NCI-H524 (cell line): ENCODE results near the gene ROBO1.

Source experiments
- DNase-seq, 2 experiments: peaks; one replicate each; lab custom pipeline; 2025; lab: John Stamatoyannopoulos, UW

ROBO1 gene

DNA sequence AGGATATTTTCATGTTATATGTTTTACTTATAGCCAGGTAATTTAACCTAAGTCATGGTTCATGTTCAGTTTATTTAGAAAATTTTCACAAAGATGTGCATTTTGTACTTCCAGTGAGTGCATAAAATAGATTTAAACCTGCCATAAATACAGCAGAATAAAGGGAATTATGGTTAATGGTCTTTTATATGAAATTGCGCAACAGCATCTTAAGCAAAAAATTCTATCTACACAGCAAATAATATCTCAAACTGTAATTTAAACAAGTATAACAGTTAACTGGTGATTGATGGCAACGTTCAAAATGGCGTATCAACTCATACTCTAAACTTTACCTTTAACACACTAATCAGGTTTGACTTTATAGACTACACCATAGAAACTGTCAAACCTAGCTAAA, 97.6 kb downstream of the ROBO1 start:
- DNase-seq = no peak

DNA sequence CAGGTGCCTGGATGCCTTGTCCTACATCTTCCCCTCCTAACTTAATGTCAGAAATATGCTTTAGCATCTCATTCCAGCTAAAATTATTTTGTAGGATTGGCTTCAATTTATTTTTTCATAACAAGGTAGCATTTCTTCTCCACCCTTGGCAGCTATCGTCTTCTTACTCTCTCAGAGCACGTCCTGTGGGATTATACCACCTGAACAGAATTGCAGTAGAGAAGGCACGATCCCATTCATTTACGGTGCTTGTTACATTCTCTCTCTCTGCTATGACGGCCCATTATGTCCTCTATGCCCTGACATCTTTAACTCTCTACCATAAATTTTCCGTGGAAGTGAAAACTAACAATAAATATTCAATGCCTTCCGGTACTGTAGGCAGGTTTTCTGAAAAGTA, 103.3 kb downstream of the ROBO1 start:
- DNase-seq = no peak

DNA sequence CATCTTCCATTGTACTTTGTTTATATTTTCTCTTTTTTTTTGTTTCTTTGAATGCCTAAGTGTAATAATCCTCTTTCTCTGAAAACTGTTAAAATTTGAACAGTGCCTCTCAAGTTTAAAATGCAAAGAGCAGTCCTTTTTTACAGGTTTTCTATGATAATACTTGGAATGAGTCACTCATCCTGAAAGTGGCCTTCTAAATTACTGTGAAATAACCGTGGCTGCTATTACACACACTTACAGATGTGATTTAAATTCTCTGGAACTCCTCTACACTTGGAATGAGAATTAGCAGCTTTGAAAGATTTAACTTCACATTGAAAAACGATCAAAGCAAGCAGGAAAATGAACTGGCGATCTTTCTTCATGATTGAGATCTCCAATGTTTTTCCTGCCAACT, 105.9 kb downstream of the ROBO1 start:
- DNase-seq = no peak

DNA sequence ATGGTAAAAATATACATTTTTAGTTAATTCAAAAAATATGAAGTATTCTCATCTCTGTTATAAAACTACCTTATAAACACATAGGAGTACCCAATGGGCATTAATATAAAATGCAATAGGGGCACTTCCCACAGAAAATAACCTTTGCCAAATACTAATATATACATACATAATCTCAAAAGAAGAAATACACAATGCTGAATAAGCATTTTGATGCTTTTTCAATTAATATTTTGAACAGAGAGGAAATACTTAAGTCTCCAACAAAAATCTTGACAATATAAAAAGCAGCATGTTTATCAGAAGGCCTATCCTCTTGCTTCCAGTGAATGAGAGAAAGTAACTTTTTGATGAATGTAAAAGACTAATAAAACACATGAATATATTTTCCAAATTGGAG, 110.7 kb downstream of the ROBO1 start:
- DNase-seq = no peak

DNA sequence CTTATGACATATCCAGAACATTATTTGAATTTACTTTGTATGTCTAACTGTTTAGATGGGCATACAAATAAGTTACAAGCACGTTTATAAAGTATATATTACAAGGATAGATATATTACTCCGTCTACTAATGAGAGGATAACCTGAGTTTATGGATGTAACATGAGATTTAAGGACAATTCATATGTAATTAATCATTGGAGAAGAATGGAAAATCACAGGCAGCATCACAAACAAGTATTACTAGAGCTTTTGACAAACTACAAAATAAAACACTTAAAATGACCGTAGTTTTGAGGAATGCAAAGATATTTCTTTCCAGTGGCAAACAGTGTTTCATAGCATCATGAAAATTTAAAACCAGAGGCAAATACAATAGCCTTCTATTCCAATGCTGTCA, 113.8 kb downstream of the ROBO1 start:
- DNase-seq = no peak

DNA sequence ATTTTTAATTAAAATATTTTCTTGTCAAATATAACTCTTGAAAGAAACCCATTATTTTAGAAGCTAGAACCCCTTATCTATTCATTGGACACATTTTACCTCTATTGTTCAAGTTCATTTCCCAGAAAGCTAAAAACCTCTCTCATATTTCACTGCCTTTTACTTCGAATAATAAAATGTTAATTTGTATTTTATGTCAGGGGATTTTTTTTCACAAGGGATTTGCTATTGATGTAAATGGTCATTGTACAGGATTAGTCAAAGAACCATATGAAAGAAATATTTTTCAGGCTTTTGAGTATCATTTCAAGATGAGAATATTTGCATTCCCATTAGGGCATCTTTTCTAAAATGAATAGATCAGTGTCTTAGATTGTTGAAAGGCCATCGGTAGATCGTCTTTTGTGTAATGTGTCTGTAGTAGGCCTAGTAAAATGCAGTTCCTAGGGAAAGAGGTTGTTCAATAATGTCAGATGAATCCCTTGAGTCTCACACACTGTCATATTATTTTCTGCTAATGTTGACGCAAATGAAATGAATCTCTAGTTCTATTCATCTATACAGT, 114.5 kb downstream of the ROBO1 start:
- no peak for DNase-seq

DNA sequence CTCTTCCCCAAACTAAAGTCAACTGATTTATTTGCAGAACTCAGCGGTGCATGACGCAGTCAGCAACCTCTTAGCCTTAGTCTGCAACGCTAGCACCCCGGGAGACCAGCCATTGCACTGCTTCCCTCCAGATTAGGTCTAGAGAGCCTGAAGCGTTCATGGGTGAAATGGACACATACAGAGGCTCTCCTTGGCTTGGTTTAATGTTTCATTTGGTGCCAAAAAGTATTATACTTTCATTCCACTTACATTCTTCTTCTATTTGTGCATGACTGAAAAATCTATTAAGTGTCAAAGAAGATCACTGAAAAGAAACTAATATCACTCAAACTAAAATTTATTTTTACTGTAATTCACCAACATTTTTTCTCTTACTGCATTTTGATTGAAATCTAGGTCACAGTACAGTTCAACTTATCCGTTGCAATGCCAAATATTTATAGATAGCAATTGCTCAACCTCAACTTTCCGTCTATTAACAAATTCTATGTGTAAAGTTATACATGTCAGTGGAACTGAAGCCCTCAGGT, 116.2 kb downstream of the ROBO1 start:
- DNase-seq = no peak

DNA sequence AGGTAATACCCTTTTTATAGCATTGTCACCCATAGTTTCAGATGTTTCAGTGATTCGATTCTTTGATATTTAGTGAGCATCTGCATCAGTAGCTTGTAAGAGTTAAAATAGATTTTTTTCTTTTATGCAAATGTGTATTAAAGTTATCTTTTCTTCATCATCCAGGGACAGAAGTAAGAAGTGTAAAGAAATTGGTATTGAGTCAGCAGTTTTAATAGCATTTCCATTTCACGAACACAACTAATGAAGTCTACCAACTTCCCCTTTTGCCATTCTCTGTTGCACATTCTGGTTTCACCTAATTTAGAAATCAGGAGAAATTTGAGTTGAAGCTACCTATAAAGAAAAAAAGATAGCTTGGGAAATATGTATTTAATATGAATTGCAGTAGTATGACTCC, 127.9 kb downstream of the ROBO1 start:
- no peak for DNase-seq

DNA sequence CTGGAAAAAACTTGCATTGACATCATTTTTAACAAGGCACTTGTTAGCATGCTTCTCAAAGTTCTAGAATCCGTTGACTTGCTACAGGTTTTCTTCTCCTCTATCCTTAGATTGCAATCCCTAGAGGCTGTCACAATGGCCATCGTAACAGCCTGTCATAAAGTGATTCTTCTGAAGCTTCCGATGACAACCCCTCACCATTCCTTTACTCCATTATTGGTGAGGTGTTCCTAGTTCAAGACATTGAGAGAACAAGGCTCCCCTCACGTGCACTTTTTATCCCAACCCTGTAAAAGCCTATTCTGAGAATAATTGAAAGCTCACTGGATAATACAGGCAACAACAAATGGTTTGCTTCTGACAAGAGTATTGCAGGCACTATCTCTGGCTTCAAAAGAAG, 131.4 kb downstream of the ROBO1 start:
- no peak for DNase-seq

DNA sequence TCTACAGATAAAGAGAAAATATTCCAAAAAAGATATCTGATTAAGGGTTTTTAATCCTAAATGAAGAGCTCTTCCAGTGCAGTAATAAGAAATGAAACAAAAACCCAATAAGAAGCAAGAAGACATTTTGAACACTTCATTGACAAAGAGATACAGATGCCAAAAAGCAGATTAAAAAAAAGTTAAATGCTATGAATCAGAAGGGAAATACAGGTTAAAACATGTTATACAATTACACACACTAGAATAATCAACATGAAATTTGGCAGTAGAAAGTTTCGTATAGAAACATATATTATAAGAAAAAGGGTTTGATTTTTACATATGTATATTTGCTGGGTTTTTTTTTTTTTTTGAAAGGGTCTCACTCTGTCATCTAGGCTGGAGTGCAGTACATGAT, 135.0 kb downstream of the ROBO1 start:
- no peak for DNase-seq

DNA sequence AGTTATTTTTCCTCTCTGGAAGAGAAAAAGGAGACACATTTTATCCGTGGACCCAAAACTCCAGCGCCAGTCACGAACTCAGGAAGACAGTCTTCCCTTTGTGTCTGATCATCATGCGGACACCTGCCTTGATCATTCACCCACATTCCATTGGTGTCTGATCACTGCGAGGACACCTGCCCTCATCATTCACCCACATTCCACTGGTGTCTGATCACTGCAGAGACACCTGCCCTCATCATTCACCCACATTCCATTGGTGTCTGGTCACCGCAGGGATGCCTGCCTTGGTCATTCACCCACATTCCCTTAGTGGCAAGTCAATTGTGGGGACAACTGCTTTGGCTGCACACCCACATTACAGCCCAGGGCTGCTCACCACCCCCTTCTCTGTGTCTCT, 148.9 kb downstream of the ROBO1 start:
- no peak for DNase-seq

DNA sequence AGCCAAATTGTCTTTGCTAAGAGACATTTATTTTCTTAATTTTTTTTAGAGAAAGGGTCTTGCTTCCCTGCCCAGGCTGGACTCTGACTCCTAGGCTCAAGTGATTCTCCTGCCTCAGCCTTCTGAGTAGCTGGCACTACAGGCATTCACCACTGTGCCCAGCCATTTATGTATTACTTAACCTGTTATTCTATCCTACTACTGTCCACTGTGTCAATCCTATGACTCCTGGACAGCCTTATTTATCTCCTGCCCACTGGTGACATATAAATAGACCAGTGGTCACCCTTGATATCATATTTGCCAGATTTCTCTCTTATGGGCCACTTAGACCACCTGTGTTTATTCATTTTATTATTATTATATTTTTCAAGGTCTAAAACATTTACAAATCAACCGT, 161.4 kb downstream of the ROBO1 start:
- DNase-seq = no peak

DNA sequence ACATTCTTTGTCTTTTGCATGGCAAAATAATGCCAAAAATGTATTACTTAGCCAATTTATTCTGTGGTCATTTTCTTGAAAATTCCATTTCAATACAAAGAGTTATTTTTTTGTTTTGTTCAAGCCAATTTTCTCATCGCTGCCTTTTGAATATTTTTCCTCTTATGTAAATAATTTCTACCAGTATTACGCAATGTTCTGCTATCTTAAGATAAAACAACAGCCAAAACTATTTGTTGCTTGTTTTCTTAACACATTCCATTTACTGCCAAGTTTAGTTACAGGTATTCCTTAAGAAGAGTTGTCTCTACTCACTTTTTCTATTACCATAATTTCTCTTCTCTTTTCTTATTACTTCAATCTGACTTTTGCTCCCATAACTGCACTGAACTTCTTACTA, 163.1 kb downstream of the ROBO1 start:
- DNase-seq = no peak

DNA sequence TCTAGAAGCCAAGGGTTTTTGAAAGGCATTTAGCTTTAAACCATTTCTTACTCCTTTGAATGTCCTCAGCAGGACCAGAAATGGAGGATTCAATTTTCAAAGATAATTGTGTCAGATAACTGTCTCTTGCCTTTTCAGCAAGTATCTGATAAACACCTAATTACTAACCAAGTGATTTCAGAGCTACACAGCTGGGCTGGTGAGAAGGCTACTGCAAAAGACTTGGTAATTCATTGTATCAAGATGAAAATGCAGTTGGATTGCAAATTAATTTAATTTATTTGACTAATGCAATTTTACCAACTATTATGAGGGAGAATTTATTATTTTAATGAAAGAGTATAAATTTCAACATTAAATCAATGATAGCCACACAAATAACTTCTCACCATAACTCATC, 165.4 kb downstream of the ROBO1 start:
- no peak for DNase-seq

DNA sequence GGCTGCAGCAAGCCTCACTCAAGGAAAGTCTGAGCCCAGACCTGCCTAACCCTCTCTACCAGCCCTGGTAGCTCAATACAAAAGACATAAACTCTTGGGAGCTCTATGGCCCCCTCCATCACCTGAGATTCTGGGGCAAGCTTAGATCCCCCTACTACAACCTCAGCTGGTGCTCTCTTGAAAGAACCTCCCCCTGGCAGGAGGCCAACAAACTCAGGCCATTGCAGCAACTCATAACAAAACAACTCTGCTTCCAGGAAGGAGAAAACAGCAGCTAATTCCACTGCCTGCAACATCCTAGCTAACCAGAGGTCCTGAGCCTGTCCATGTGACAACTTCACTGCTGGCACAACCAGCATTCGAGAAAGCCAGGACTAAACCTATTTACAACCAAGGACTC, 169.2 kb downstream of the ROBO1 start:
- peak; percentile 9 to 51 for DNase-seq

DNA sequence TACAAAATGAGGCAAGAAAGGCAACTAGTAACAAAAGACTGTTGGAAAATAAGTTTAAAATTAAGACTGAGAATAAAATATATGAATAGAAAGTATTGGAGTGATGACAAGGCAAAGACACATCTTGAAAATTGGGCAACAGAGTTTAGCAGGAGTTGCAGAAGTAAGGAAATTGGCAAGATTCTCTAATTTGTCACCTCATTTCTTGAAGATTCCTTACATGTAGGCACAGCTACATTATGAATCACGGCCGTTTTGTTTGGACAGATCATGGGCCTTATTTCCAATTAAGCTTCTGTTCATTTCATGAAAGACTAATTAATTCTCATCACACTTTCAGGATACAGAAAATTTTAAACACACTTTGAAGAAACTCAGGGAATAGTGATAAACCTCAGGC, 170.1 kb downstream of the ROBO1 start:
- no peak for DNase-seq

DNA sequence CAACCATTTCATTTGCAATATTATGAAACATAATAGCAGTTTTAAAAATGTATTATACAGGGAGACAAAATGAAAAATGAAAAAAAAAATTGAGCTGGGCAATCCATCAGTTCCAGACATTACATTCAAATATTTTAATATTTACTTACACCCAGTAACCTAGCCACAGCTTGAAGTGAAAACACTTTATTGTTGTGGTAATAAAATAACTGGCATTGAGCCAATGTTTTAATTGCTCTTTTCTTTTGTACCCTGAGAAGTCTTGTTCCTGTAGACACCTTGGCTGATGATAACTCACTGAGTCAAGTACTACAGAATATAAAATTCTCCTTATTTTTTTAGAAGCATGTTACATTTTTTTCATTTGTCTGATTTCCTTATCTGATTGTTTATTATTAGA, 180.6 kb downstream of the ROBO1 start:
- DNase-seq = no peak

DNA sequence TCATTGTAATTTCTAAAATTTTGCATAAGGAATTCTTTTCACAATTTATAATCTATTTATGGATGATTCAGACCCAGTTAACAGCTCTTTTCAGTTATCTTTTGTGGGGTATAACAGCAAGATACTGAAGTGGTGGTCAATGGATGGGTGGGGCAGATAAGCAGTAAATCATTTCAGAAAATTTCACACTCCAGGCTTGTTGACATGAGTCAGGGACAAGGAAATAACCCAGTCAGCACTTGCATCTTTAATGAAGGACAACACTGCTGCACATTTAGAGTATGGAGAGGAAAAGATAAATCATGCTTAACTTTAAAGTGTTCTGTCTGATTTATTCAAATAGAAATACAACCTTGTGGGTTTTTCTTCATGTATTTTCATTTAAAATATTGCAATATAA, 181.6 kb downstream of the ROBO1 start:
- no peak for DNase-seq

DNA sequence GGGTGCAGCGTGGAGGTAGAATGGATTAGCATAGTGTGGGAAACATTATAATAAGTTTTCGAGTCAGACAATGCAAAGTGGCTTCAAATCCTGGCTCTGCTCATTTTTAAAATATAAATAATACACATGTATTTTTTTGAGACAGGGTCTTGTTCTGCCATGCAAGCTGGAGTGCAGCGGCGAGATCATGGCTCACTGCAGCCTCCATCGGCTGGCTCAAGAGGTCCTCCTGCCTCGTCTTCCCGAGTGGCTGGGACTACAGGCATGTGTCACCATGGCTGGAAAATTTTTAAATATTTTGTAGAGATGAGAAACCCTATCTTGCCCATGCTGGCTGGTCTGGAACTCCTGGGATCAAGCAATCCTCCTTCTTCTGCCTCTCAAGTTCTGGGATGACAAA, 194.9 kb downstream of the ROBO1 start:
- DNase-seq = no peak

DNA sequence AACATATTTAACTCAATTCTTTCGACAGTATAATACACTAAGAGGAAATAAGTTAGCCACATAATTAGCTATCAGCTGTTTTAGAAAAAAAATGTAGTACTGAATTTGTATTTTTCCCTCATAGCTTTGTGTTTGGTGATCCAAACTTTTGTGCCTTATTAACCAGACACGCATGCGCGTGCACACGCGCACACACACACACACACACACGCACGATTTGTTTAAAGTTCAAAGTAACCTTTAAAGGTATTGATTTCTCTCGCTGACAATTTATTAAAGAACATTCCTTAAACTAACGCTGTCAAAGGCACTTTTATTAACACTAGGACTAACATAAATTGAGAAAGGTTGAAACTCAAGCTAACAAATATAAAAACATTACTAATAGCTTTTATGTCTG, 198.9 kb downstream of the ROBO1 start:
- DNase-seq = no peak

DNA sequence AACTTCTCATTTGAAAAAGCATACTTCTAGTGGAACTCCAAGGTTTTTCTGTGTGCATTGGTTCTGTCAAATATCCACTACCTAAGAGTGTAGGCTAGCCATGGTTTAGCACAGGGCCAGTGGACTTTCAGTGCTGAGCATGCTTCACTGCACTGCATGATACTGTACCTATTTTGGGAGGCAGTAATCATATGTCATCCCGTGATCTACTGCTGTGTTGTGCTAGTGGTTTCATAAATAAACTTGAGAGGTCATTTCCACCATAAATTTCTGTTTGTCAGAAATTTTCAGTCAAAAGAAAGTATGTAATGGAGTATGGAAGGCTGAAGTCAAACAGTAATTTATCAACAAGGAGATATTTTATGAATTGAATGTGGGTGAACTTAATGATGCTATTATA, 203.6 kb downstream of the ROBO1 start:
- DNase-seq = no peak

DNA sequence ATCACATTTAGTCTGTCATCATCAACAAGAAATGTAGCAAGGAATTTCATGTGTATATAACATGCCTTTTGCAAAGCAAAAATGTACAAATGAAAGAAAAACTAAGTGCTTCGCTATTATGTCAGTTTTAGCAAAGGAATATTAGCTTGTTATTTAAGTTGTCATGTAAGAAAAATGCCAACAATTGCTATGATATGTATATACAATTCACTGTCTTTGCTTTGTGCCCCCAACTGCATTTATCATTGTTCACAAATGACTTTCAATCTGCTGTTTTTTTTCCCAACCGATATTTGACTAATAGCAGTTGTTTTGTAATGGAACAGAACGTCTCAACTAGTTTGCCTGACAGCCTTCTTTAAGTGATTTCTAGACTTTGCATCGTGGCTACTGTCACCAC, 207.1 kb downstream of the ROBO1 start:
- no peak for DNase-seq

DNA sequence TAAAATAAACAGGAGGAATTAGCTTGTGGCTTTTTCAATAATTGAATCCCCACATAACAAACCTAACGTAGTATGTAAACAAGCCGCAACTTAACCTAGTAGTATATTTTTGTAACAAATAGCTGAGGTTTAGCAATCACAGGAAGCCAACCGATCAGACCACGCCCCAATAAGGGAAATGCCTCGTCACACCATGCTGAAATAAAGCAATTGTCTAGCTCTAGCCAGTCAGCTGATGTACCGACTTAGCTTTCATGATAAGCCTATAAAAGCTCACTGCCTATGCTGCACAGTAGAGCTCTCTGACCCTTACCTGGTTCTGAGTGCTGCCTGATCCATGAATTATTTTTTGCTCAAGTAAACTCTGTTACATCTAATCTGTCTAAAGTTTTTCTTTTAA, 208.9 kb downstream of the ROBO1 start:
- no peak for DNase-seq

DNA sequence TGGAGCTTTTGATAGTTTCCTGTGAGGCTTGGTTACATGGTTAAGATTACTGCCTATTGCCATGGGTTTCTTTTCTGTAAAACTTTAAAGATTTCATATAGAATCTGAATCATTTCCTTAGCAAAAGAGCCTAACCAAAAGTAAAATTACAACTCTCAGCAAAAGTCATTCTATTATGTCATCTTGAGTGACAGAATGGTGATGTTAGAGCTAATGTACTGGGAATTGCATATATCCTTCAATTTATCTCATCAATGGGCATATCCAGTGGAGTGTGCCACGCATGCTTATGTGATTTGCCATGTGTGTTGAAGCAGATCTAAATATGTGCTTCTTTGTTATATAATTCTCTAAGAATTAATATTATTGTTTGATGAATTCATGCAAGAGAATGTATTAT, 212.1 kb downstream of the ROBO1 start:
- DNase-seq = no peak

DNA sequence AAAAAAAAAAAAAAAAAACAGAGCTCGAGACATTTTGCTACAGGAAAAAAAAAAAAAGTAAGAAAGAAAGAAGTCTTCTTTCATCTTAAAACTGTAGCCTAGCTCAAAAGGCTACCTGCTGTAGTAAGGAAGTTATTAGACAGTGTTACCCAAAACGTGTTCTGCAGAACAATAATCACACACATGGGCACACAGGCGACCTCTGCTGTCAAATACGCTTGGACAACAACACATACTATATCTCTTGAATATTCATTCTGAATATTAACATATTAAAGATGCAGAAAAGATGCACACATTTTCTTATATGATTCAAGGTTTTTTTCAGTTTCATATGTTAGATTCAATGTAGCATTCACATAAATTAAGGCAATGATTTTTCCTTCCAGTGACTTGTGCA, 215.8 kb downstream of the ROBO1 start:
- no peak for DNase-seq
